Measurements from ENCODE around the gene SEMA7A. TPM values are rescaled to one million over a fixed set of nuclear protein-coding genes. Genes with fewer than 3 reads are reported as not detected.

SEMA7A gene
- total and polyA plus RNA-seq, 9 of the 15 experiments (the other 6 are each of a cell fraction or from before 2014, with no cell fraction given), result 0.04 to 8.2 (median 5.4) TPM; not detected in 1

GRCh38 chr15:74400313-74400860 lies 33.4 kb downstream of the SEMA7A start (continued):
- TF ChIP-seq CHD4 (IDR thresholded peaks at IDR 0.05; ENCODE audit: insufficient read depth, insufficient replicate concordance, low read depth, low read length, poor library complexity, severe bottlenecking), result no peak

DNA sequence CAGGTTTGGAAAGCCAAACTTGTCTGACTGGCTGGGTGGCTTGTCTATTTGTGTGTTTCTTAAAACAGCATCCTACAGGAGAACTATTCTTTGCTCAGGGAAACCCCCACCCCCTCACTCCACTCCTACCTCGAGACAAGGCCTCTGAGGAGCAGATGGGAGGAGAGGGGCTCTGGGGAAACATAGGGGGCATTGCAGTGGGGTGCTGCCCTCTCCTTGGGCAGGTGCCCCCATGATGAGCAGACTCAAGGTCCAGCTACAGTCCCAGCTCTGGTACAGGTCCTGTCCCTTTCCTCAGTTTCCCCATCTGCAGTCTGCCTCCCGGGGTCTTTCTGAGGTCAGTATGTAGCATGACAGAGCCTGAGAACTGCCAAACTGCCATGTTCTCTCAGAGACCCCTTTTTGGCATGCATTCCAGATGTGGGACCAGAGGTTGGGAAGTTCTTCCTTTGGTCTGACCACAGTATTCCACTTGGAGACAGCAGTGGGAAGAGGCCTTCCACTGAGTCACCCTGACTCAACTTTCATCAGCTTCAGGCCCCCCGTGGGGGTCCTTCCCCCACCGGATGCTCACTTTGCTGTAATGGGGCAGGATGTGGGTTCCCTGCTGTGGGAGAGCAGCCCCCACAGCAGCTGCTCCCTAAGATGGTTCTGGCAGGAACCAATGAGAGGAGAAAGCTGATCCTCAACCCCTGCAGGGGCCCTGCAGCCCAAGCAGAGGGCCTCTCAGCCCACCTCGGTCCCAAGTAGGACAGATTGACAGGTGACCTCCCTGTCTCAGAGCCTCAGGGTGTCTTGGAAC lies 34.0 kb downstream of the SEMA7A start:
- in situ Hi-C loops (cut with MboI), result no loop called here

More for the DNA sequence above, 34.0 kb downstream of the SEMA7A start:
- CTCF ChIA-PET (ENCODE audit: low intra/inter-chr PET ratio), result no interaction called here
- FAIRE-seq (no peak), DNase-seq (ENCODE audit: extremely low read depth in 1 of 4, low spot score in 3 of 4) (no peak), ATAC-seq (no peak)
- no peaks in the 10 kb centered on the region for H3K9me3 ChIP-seq (replicated peaks; ENCODE audit: control insufficient read depth, insufficient read depth, low read depth, low read length)
- H3K9ac ChIP-seq (ENCODE audit: insufficient read depth in 1 of 2, low read depth in 2 of 2, low read length in 2 of 2), result peak overlapping the region in 1 of 2 experiments; percentile 3; a peak in 1 of 4 replicates
- no peak overlapping the region for H2AFZ ChIP-seq (ENCODE audit: low read depth, low read length)
- H4K20me1 ChIP-seq (replicated peaks; ENCODE audit: control insufficient read depth, insufficient read depth, low read length), result no peaks in the 10 kb centered on the region
- no peak for TF ChIP-seq ZNF764 (CRISPR knock-in tag; IDR thresholded peaks at IDR 0.05; ENCODE audit: low read depth)
- no peak for TF ChIP-seq KDM1A (IDR thresholded peaks at IDR 0.05)
- no peak for TF ChIP-seq EP400 (IDR thresholded peaks at IDR 0.05)
- peak; percentile 48; the same call in 1 of the 2 replicates for TF ChIP-seq BCOR (IDR thresholded peaks at IDR 0.05)
- no peak for TF ChIP-seq KLF13 (tag; IDR thresholded peaks at IDR 0.05; ENCODE audit: borderline replicate concordance, low read depth)
- 0 out of 4 replicates have a peak, but pooled peaks of 1 of the 2 experiments have one; percentile 29 for TF ChIP-seq MAZ (CRISPR knock-in tag; conservative IDR thresholded peaks at IDR 0.05 in 1 of 2, IDR thresholded peaks at IDR 0.05 in 1 of 2)
- peak in 1 of 3 experiments; percentile 17 for TF ChIP-seq YY1 (IDR thresholded peaks at IDR 0.05; ENCODE audit: borderline replicate concordance in 1 of 3, control insufficient read depth in 1 of 3, extremely low read depth in 1 of 3, insufficient read depth in 3 of 3, insufficient read length in 1 of 3, insufficient replicate concordance in 2 of 3, low read depth in 1 of 3, low read length in 2 of 3)
- 0 out of 2 replicates have a peak, but pooled peaks have one; percentile 3 for TF ChIP-seq EGR1 (conservative IDR thresholded peaks at IDR 0.05)
- WGBS (ENCODE audit: insufficient coverage, low coverage, missing lambda C conversion rate), result 50% methylated on average over 3 of the region's 5 CpGs
- no peak overlapping the region; the same call in 1 of the 2 replicates for H3K4me2 ChIP-seq (ENCODE audit: insufficient read depth, low read length)
- no peaks in the 10 kb centered on the region for H3K36me3 ChIP-seq (ENCODE audit: control insufficient read depth, insufficient read depth, low read length)
- H3K27ac ChIP-seq (ENCODE audit: extremely low read depth, low read depth, low read length), result no peak overlapping the region
- no peaks in the 10 kb centered on the region for H3K9me1 ChIP-seq (ENCODE audit: control insufficient read depth, insufficient read depth, low read length)
- intact Hi-C loops (cut with micrococcal nuclease), result no loop called here
- POLR2A ChIA-PET, result interaction anchor here (0.6 to 3.9 kb wide), 3 partner anchors 7 to 74 kb away, joined by 3 to 24 read pairs (median 4); no protein-coding TSS in a partner anchor
- no peaks in the 10 kb centered on the region for H3K79me2 ChIP-seq (ENCODE audit: control insufficient read depth, insufficient read depth, low read length)
- no peaks in the 10 kb centered on the region for H3K27me3 ChIP-seq (ENCODE audit: control insufficient read depth in 2 of 2, insufficient read depth in 2 of 2, low read length in 2 of 2)
- no peak overlapping the region for H3K4me3 ChIP-seq
- BruUV-seq (replicated peaks), result no TSS peak
- H3K4me1 ChIP-seq (replicated peaks in 1 of 2; ENCODE audit: control insufficient read depth in 2 of 2, insufficient read depth in 2 of 2, low read length in 2 of 2), result peaks cover 58 to 69% of the 10 kb centered on the region in 2 experiments

Measured in K562 (cell line).